AG04449 (cell line): ENCODE measurements around the gene TNFRSF13B.

Experiments
- CTCF ChIA-PET: fragments of 350-600 bp; formaldehyde crosslinking; extraction: SDS; loops from one replicate; lab custom pipeline; 2021; ENCODE audit warnings: antibody characterized with exemption; lab: Yijun Ruan, JAX
- POLR2A ChIA-PET: fragments of 400-600, 350-600 bp; formaldehyde crosslinking; extraction: SDS; loops from one replicate; lab custom pipeline; 2020; ENCODE audit warnings: antibody characterized with exemption, inconsistent platforms; lab: Yijun Ruan, JAX
- DNase-seq: peaks from one replicate; pipeline ENCODE4 v3.0.0-alpha.2; 2010; ENCODE audit warnings: low read depth, low spot score
- H3K4me3 ChIP-seq: 2 replicates; pipeline ENCODE4 v1.5.1; 2011; ENCODE audit warnings: low read depth, mild to moderate bottlenecking, control low read depth, low read length
- CTCF ChIP-seq: IDR thresholded peaks from one replicate; pipeline ENCODE4 v1.5.1; 2011; ENCODE audit warnings: mild to moderate bottlenecking, moderate library complexity, low read length, control low read depth, inconsistent platforms; ENCODE audit not compliant: insufficient read depth; ENCODE audit errors: missing control alignments

Gene TNFRSF13B

GRCh38 chr17:16889088-16889465 lies 82.8 kb downstream of the TNFRSF13B start:
- TF ChIP-seq CTCF, result no peak
- POLR2A ChIA-PET, result no interaction called here
- no peak for DNase-seq
- CTCF ChIA-PET, result interaction anchor here (1.1 kb wide), 1 partner anchor 14 kb away, joined by 3 read pairs; no protein-coding TSS in a partner anchor
- H3K4me3 ChIP-seq, result no peak overlapping the region
